AG04450 (cell line): ENCODE data around the gene MIF. TPM values are rescaled to one million over a fixed set of nuclear protein-coding genes. Genes with fewer than 3 reads are reported as not detected.
A peak's percentile ranks its signal among the peaks of the same experiment; 100 is the strongest.

Experiments used
- CTCF ChIA-PET: fragments of 300-600, 350-600 bp; formaldehyde crosslinking; extraction: SDS; loops from one replicate; lab custom pipeline; 2022; ENCODE audit warnings: antibody characterized with exemption, inconsistent platforms; lab: Charles Lee
- POLR2A ChIA-PET: fragments of 350-600 bp; formaldehyde crosslinking; extraction: SDS; loops from one replicate; lab custom pipeline; 2021; ENCODE audit warnings: antibody characterized with exemption, inconsistent platforms; lab: Yijun Ruan, JAX
- DNase-seq: peaks from one replicate; pipeline ENCODE4 v3.0.0-alpha.2; 2011; ENCODE audit warnings: low read depth, low spot score
- H3K27ac ChIP-seq: one replicate; pipeline ENCODE4 v1.5.1; 2012; ENCODE audit warnings: low read depth, low read length, control low read depth
- H3K27me3 ChIP-seq: one replicate; pipeline ENCODE4 v1.6.0; 2012; ENCODE audit warnings: low read length; ENCODE audit not compliant: control insufficient read depth, insufficient read depth
- H3K4me3 ChIP-seq: 2 replicates; pipeline ENCODE4 v1.5.1; 2011; ENCODE audit warnings: mild to moderate bottlenecking, low read depth, low read length, control low read depth
- H3K9me3 ChIP-seq: 2 replicates; pipeline ENCODE4 v1.5.1; 2012; ENCODE audit warnings: low read length; ENCODE audit not compliant: control insufficient read depth, insufficient read depth
- CTCF ChIP-seq: IDR thresholded peaks from 2 replicates; pipeline ENCODE4 v1.5.1; 2011; ENCODE audit warnings: low read depth, low read length, control low read depth, inconsistent platforms
- polyA plus RNA-seq: library from polyadenylated mRNA; depleted of rRNA; stranded (reverse); fragments of >200 nt; gene quantifications from 2 replicates; pipeline ENCODE4 v1.2.3, GENCODE V29; 2011

Gene MIF
- polyA plus RNA-seq, 1 experiment, result 154 TPM

- TF ChIP-seq CTCF, result no peak
- Histone ChIP-seq H3K27me3 (peaks cover 4% of the 10 kb centered on the region), H3K4me3 (no peak overlapping the region), H3K27ac (no peak overlapping the region), H3K9me3 (no peaks in the 10 kb centered on the region)
- no peak for DNase-seq
- CTCF ChIA-PET, result interaction anchor here (0.7 to 3.6 kb wide), 3 partner anchors 67 to 132 kb away, joined by 3 to 12 read pairs (median 3); partner anchors contain the start of gene MMP11
- POLR2A ChIA-PET, result no interaction called here
These were observed 46.8 kb upstream of the MIF start for GRCh38 chr22:23847310-23847920.

- ChIA-PET CTCF (interaction anchor here (0.6 to 2.7 kb wide), 3 partner anchors 10 to 133 kb away, joined by 3 to 39 read pairs (median 3); partner anchors contain the start of gene SLC2A11), POLR2A (interaction anchor here (0.7 kb wide), 1 partner anchor 185 kb away, joined by 7 read pairs; no protein-coding TSS in a partner anchor)
- no peak overlapping the region for H3K4me3 ChIP-seq
- TF ChIP-seq CTCF, result no peak
- no peaks in the 10 kb centered on the region for H3K9me3 ChIP-seq
- H3K27ac ChIP-seq, result no peak overlapping the region
- H3K27me3 ChIP-seq, result no peaks in the 10 kb centered on the region
- no peak for DNase-seq
These were observed 46.0 kb upstream of the MIF start for GRCh38 chr22:23847991-23848864.

DNA sequence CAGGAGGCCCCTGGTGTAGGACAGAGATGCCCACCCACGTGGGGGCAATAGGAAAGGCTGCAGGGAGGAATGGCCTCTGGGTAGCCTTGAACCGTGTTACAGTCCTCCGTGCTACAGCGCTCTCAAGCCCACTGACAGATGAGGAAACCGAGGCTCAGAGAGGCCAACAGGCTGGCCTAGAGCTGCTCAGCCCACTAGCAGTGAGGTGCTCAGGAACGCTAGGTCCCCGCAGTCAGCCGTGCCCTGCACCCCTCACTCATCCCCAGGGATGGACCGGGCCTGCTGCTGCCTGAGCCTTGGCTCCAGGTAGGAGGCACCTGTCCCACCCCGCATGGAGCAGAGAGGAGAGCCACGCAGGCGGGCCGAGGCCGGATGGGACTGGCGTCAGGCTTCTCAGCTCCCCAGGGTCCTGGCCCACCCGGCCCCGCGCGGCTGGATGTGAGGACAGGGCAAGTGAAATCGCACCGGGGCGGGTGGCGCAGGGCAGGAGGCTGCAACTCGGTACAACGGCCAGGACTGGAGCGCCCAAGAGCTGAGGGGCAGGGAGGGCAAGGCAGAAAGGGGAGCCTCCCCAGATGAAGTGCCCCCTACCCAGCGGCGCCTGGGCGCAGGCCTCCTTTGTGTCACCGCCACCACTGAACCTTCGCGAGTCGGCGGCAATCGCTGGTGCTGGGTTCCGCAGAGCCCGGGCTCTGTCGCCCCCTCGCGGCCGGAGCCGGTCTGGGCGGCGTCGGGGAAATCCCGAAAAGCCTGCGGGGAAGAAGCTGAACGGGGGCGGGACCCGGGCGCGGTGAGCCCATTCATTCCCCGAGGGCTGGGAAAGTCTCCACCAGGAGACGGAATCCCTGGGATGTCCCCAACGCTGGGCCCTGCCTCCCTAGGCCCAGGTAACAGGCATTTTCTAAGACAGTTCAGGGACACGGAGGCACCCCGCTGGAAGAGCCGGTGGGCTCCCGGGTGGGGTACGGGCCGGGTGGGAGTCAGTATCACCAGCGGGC, 44.9 kb upstream of the MIF start:
- H3K27me3 ChIP-seq, result no peaks in the 10 kb centered on the region
- CTCF ChIA-PET, result interaction anchor here (0.6 to 2.8 kb wide), 52 partner anchors 9 to 861 kb away, joined by 3 to 39 read pairs (median 4); partner anchors contain the start of genes C22orf15, CHCHD10, DERL3 and MIF
- TF ChIP-seq CTCF, result peak; percentile 95
- no peak overlapping the region for H3K27ac ChIP-seq
- DNase-seq, result no peak
- no peaks in the 10 kb centered on the region for H3K9me3 ChIP-seq
- POLR2A ChIA-PET, result interaction anchor here (0.7 to 1.0 kb wide), 4 partner anchors 8 to 64 kb away, joined by 3 to 5 read pairs (median 3); partner anchors contain the start of genes MIF and SLC2A11
- no peak overlapping the region for H3K4me3 ChIP-seq

- ChIA-PET POLR2A (interaction anchor here (0.9 to 1.0 kb wide), 3 partner anchors 8 to 64 kb away, joined by 3 to 5 read pairs (median 3); partner anchors contain the start of genes MIF and SLC2A11), CTCF (interaction anchor here (0.6 to 2.8 kb wide), 53 partner anchors 8 to 860 kb away, joined by 3 to 39 read pairs (median 4); partner anchors contain the start of genes C22orf15, CHCHD10, DERL3 and MIF)
- no peak for DNase-seq
- Histone ChIP-seq H3K27me3 (no peaks in the 10 kb centered on the region), H3K4me3 (no peak overlapping the region), H3K27ac (no peak overlapping the region), H3K9me3 (no peaks in the 10 kb centered on the region)
- no peak for TF ChIP-seq CTCF
These were observed 44.0 kb upstream of the MIF start for GRCh38 chr22:23850136-23850611.
